ENCODE data around the gene AP1S3.

- TF ChIP-seq CTCF (IDR thresholded peaks at IDR 0.05) (no peak), POLR2A (IDR thresholded peaks at IDR 0.05) (no peak)
Observed at GRCh38 chr2:223800908-223801307, 36.5 kb downstream of the AP1S3 start.
